Lower leg skin (tissue), 4 donors: ENCODE measurements around the gene FOSB. TPM values are rescaled to one million over a fixed set of nuclear protein-coding genes. Genes with fewer than 3 reads are reported as not detected.

Experiments used
- DNase-seq, 2 donors: peaks; one replicate each; pipeline ENCODE4 v3.0.0-alpha.2; 2019; ENCODE audit warnings: low spot score in 2 of 2
- H3K4me3 ChIP-seq: fragments of 200-600 bp; sonication (generic); 2 replicates; pipeline ENCODE4 v1.5.1; 2017; ENCODE audit warnings: mild to moderate bottlenecking, low read depth; ENCODE audit not compliant: poor library complexity, severe bottlenecking
- POLR2A ChIP-seq, 2 donors: fragments of 450-650 bp; IDR thresholded peaks; one replicate each; pipeline ENCODE4 v1.6.1; 2016 to 2017; ENCODE audit warnings: antibody characterized with exemption in 2 of 2, mild to moderate bottlenecking in 1 of 2, moderate library complexity in 1 of 2
- WGBS, 2 donors: methylation state at CpG; one replicate each; pipeline ENCODE4 v1.1.5; 2018; 5-methylcytosine and 5-hydroxymethylcytosine counted together
- intact Hi-C: fragments of 100-400 bp; cut with DNase I; formaldehyde crosslinking; loops from one replicate; pipeline ENCODE4 v1.15.0; 2023; ENCODE audit warnings: low total_unique reads
- total RNA-seq, 4 donors: library from RNA; depleted of rRNA; stranded (reverse); fragments of >200 nt; gene quantifications; one replicate each; pipeline ENCODE4 v1.1.0, GENCODE V29; 2016
- TF ChIP-seq, protein P1 (sequence below), 3 donors: fragments of 450-650 bp; IDR thresholded peaks; one replicate each; pipeline ENCODE4 v1.5.1; 2016; ENCODE audit warnings: antibody characterized with exemption in 3 of 3, mild to moderate bottlenecking in 3 of 3, moderate library complexity in 2 of 3

Gene FOSB
- total RNA-seq, 4 donors from 2014 or later, result 5.9 to 18.2 (median 11.2) TPM

DNA sequence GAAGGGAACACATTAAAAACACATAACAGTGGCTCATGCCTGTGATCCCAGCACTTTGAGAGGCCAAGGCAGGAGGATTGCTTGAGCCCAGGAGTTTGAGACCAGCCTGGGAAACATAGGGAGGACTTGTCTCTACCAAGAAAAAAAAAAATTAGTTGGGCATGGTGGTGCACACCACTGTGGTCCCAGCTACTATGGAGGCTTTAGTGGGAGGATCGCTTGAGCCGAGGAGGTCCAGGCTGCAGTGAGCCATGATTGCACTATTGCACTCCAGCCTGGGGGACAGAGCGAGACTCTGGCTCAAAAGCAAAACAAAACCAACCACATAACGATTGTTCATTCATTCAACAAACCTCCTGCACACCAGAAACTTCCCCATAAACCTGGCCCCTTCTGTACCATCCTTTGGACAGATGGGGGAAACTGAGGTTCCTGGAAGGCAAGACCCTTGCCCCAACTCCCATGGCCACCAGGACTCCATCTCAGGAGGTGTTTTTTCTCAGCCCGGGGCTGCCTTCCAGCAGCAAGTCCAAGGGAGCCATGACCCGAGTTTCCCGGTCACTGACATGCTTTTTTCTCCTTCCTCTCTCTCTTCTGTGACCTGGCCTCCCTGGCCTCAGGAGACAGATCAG is 4.3 kb downstream of the FOSB start:
- H3K4me3 ChIP-seq, result no peak overlapping the region
- no peak for TF ChIP-seq POLR2A (IDR thresholded peaks at IDR 0.05)
- TF ChIP-seq, protein P1, sequence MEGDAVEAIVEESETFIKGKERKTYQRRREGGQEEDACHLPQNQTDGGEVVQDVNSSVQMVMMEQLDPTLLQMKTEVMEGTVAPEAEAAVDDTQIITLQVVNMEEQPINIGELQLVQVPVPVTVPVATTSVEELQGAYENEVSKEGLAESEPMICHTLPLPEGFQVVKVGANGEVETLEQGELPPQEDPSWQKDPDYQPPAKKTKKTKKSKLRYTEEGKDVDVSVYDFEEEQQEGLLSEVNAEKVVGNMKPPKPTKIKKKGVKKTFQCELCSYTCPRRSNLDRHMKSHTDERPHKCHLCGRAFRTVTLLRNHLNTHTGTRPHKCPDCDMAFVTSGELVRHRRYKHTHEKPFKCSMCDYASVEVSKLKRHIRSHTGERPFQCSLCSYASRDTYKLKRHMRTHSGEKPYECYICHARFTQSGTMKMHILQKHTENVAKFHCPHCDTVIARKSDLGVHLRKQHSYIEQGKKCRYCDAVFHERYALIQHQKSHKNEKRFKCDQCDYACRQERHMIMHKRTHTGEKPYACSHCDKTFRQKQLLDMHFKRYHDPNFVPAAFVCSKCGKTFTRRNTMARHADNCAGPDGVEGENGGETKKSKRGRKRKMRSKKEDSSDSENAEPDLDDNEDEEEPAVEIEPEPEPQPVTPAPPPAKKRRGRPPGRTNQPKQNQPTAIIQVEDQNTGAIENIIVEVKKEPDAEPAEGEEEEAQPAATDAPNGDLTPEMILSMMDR (IDR thresholded peaks at IDR 0.05), result no peak
- WGBS, 2 donors, result 78 to 82% methylated on average over 7 of the region's 7 CpGs
- DNase-seq, result no peak
- intact Hi-C loops, result no loop called here

DNA sequence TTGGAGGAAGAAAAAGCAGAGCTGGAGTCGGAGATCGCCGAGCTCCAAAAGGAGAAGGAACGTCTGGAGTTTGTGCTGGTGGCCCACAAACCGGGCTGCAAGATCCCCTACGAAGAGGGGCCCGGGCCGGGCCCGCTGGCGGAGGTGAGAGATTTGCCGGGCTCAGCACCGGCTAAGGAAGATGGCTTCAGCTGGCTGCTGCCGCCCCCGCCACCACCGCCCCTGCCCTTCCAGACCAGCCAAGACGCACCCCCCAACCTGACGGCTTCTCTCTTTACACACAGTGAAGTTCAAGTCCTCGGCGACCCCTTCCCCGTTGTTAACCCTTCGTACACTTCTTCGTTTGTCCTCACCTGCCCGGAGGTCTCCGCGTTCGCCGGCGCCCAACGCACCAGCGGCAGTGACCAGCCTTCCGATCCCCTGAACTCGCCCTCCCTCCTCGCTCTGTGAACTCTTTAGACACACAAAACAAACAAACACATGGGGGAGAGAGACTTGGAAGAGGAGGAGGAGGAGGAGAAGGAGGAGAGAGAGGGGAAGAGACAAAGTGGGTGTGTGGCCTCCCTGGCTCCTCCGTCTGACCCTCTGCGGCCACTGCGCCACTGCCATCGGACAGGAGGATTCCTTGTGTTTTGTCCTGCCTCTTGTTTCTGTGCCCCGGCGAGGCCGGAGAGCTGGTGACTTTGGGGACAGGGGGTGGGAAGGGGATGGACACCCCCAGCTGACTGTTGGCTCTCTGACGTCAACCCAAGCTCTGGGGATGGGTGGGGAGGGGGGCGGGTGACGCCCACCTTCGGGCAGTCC is 5.0 kb downstream of the FOSB start:
- WGBS, 2 donors, result 59 to 64% methylated on average over 44 of the region's 44 CpGs
- TF ChIP-seq, protein P1 (IDR thresholded peaks at IDR 0.05), result no peak
- TF ChIP-seq POLR2A (IDR thresholded peaks at IDR 0.05), result no peak
- intact Hi-C loops, result no loop called here
- DNase-seq, result no peak
- no peak overlapping the region for H3K4me3 ChIP-seq

DNA sequence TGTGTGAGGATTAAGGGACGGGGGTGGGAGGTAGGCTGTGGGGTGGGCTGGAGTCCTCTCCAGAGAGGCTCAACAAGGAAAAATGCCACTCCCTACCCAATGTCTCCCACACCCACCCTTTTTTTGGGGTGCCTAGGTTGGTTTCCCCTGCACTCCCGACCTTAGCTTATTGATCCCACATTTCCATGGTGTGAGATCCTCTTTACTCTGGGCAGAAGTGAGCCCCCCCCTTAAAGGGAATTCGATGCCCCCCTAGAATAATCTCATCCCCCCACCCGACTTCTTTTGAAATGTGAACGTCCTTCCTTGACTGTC is 5.5 kb downstream of the FOSB start:
- 57 to 60% methylated on average over 5 of the region's 5 CpGs for WGBS, 2 donors

DNA sequence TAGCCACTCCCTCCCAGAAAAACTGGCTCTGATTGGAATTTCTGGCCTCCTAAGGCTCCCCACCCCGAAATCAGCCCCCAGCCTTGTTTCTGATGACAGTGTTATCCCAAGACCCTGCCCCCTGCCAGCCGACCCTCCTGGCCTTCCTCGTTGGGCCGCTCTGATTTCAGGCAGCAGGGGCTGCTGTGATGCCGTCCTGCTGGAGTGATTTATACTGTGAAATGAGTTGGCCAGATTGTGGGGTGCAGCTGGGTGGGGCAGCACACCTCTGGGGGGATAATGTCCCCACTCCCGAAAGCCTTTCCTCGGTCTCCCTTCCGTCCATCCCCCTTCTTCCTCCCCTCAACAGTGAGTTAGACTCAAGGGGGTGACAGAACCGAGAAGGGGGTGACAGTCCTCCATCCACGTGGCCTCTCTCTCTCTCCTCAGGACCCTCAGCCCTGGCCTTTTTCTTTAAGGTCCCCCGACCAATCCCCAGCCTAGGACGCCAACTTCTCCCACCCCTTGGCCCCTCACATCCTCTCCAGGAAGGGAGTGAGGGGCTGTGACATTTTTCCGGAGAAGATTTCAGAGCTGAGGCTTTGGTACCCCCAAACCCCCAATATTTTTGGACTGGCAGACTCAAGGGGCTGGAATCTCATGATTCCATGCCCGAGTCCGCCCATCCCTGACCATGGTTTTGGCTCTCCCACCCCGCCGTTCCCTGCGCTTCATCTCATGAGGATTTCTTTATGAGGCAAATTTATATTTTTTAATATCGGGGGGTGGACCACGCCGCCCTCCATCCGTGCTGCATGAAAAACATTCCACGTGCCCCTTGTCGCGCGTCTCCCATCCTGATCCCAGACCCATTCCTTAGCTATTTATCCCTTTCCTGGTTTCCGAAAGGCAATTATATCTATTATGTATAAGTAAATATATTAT is 6.1 kb downstream of the FOSB start:
- intact Hi-C loops, result loop anchor here (2.0 kb wide), 1 partner anchor 33 kb away; no protein-coding TSS in a partner anchor
- H3K4me3 ChIP-seq, result no peak overlapping the region
- WGBS, 2 donors, result 85 to 86% methylated on average over 27 of the region's 27 CpGs
- DNase-seq, result no peak
- TF ChIP-seq POLR2A (IDR thresholded peaks at IDR 0.05), result no peak
- TF ChIP-seq, protein P1 (IDR thresholded peaks at IDR 0.05), result no peak

More for the DNA sequence above, 5.5 kb downstream of the FOSB start:
- intact Hi-C loops, result no loop called here
- no peak overlapping the region for H3K4me3 ChIP-seq
- no peak for TF ChIP-seq POLR2A (IDR thresholded peaks at IDR 0.05)
- TF ChIP-seq, protein P1 (IDR thresholded peaks at IDR 0.05), result no peak
- no peak for DNase-seq

DNA sequence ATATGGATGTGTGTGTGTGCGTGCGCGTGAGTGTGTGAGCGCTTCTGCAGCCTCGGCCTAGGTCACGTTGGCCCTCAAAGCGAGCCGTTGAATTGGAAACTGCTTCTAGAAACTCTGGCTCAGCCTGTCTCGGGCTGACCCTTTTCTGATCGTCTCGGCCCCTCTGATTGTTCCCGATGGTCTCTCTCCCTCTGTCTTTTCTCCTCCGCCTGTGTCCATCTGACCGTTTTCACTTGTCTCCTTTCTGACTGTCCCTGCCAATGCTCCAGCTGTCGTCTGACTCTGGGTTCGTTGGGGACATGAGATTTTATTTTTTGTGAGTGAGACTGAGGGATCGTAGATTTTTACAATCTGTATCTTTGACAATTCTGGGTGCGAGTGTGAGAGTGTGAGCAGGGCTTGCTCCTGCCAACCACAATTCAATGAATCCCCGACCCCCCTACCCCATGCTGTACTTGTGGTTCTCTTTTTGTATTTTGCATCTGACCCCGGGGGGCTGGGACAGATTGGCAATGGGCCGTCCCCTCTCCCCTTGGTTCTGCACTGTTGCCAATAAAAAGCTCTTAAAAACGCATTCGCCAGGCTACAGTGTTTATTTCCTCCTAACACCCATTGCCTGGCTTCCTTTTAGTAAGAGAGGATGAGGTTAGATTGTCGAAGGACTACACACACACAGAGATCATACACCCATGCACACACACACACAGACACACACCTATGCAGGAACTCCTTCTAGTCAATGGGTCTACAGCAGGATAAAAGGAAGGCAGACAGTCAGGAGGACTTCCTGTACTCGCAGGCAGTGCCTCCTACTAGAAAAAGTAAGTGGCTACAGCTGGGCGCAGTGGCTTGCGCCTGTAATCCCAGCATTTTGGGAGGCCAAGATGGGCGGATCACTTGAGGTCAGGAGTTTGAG is 7.1 kb downstream of the FOSB start:
- no peak for TF ChIP-seq POLR2A (IDR thresholded peaks at IDR 0.05)
- TF ChIP-seq, protein P1 (IDR thresholded peaks at IDR 0.05), result no peak
- 80 to 84% methylated on average over 28 of the region's 28 CpGs for WGBS, 2 donors
- DNase-seq, result no peak

More for the DNA sequence above, 7.1 kb downstream of the FOSB start:
- H3K4me3 ChIP-seq, result no peak overlapping the region
- intact Hi-C loops, result loop anchor here (2.0 kb wide), 1 partner anchor 34 kb away; no protein-coding TSS in a partner anchor
